Measurements from ENCODE around the gene SLC5A3. TPM values are rescaled to one million over a fixed set of nuclear protein-coding genes. Genes with fewer than 3 reads are reported as not detected.

The SLC5A3 gene
- polyA plus RNA-seq, 1 experiment, result 1.9 TPM

DNA sequence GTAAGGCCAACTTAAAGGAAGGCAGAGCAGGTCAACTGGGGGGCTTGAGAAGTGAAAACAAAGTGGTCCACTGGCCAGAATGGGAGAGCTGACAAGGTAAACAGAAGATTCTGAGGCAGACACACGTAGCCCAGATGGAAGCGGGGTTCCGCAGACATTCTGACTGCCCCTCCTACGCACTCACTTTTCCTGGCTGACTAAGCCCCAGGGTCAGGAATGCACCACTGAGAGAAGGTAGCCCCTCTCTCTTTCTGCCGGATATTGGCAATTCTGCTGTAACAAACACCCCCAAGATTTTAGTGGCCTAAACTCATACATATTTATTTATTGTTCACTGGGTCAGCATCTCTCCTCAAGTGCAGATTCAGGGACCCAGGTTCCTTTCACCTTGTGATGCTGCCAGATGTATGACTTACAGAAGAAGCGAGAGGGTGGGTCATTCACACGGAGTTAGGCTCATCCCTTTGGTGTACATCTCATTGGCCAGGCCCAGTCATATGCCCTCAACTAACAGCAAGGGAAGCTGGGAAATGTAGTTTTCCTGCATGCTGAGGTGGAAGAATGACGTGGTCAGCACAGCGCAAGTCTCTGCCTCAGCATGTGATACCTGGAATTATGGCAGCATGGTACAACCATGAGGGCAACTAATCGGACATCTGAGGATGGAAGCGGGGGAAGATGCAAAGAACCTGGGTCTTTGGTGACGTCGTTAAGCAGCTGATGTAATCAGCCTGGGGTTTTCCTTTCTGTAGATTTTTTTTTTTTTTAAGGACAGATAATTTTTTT is 43.4 kb upstream of the SLC5A3 start:
- TF ChIP-seq, protein P1, sequence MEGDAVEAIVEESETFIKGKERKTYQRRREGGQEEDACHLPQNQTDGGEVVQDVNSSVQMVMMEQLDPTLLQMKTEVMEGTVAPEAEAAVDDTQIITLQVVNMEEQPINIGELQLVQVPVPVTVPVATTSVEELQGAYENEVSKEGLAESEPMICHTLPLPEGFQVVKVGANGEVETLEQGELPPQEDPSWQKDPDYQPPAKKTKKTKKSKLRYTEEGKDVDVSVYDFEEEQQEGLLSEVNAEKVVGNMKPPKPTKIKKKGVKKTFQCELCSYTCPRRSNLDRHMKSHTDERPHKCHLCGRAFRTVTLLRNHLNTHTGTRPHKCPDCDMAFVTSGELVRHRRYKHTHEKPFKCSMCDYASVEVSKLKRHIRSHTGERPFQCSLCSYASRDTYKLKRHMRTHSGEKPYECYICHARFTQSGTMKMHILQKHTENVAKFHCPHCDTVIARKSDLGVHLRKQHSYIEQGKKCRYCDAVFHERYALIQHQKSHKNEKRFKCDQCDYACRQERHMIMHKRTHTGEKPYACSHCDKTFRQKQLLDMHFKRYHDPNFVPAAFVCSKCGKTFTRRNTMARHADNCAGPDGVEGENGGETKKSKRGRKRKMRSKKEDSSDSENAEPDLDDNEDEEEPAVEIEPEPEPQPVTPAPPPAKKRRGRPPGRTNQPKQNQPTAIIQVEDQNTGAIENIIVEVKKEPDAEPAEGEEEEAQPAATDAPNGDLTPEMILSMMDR (IDR thresholded peaks at IDR 0.05; ENCODE audit: insufficient read depth, low read depth, low read length), result no peak
- no peaks in the 10 kb centered on the region for H3K27me3 ChIP-seq (ENCODE audit: control insufficient read depth, insufficient read depth, low read length)
- ChIA-PET POLR2A (no interaction called here), CTCF (interaction anchor here (0.6 to 0.7 kb wide), 2 partner anchors 28 to 172 kb away, joined by 3 read pairs; no protein-coding TSS in a partner anchor)
- no peak for DNase-seq (ENCODE audit: low read depth)
- no peak overlapping the region for H3K4me3 ChIP-seq (ENCODE audit: low read depth, low read length)
- H3K36me3 ChIP-seq (ENCODE audit: control insufficient read depth, insufficient read depth, low read length), result no peaks in the 10 kb centered on the region

DNA sequence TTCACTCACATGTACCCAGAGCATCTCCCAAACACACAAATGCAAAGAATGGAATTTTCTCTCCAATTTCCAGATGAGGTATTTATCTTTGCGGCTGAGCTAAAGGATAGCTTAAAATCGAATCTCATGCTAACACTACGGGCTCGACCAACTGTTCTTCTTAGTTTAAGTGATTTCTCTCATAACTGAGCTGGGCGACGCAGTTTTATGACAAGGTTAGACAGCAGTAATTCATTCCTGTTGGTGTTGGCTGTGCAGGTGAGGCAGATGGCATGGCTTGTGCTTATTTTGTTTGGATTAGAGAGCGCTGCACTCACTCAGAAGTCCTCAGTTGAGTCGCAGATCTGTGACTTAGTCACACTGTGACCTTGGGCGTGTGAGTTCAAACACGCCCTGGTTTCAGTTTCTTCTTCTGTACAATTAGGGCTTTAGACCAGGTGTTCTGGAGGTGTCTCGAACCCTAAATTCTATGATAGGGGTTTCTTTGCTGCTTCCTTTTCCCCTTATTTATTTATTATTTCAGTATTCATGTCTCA is 41.5 kb upstream of the SLC5A3 start:
- Histone ChIP-seq H3K36me3 (ENCODE audit: control insufficient read depth, insufficient read depth, low read length) (no peaks in the 10 kb centered on the region), H3K4me3 (ENCODE audit: low read depth, low read length) (no peak overlapping the region), H3K27me3 (ENCODE audit: control insufficient read depth, insufficient read depth, low read length) (no peaks in the 10 kb centered on the region)
- TF ChIP-seq, protein P1 (IDR thresholded peaks at IDR 0.05; ENCODE audit: insufficient read depth, low read depth, low read length), result no peak
- DNase-seq (ENCODE audit: low read depth), result no peak
- CTCF ChIA-PET, result no interaction called here
- POLR2A ChIA-PET, result no interaction called here

DNA sequence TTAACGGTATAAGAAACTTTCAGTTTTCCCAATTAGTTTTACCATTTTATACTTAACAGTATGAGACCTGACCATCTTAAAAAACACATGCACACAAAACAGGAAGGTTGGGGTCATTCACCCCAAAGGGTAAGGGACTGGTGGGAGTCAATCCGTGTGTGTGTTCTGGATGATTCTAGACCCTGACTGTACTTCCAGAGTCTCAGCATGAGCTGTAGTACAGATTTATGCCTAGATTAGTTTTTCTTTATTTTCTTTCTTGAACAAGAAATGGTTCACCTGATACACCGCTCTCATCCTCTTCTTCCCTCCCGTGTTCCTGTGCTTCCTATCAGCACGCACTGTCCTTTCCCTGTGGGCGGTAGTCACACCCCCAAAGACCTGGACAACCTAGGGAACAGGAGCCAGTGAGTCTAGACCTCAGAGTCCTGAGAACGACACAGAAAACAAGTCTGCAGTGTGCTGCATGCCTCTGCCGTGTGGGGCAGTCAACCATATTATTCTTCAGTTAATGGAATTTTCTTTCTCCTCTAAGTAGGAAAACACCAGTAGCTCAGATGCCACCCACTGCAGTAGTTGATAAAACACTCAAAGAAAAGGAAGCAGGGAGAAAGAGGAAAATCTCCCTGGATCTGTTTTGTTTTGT is 38.9 kb upstream of the SLC5A3 start:
- no peaks in the 10 kb centered on the region for H3K27me3 ChIP-seq (ENCODE audit: control insufficient read depth, insufficient read depth, low read length)
- POLR2A ChIA-PET, result no interaction called here
- TF ChIP-seq, protein P1 (IDR thresholded peaks at IDR 0.05; ENCODE audit: insufficient read depth, low read depth, low read length), result no peak
- CTCF ChIA-PET, result interaction anchor here (0.9 to 1.3 kb wide), 2 partner anchors 37 to 110 kb away, joined by 3 read pairs; no protein-coding TSS in a partner anchor
- no peak for DNase-seq (ENCODE audit: low read depth)
- H3K36me3 ChIP-seq (ENCODE audit: control insufficient read depth, insufficient read depth, low read length), result no peaks in the 10 kb centered on the region
- H3K4me3 ChIP-seq (ENCODE audit: low read depth, low read length), result no peak overlapping the region

DNA sequence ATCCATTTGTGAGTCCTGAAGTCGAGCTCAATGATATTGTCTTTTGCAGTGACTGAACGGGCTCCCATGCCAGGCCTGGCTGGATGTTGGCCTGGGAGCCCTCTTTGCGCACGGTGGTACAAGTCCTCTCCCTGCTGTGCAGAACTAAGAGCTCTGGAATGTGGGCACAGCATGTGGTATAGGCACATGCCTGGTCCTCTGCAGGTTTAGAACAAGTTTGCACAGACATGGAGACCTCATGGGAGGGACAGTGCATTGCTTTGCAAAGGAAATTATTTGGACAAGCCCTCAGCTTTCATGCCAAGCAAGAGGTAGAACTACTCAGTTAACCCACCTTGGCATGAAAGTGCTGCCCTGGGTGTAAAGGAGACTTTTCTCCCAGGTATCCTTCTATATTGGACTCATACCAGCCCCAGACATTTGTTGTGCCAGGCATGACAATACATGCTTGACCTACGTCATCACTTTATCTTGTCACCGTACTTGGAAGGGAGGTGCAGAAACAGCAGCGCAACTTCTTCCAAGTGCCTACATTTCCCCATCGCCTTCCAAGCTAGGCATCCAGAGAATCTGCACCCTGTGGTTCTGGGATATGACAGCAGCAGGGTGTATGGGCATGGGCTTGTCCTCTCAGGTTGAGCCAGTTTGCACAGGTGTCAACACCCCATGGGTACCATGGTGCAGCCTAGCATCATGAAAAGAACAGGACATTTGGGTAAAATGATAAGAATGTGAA is 37.6 kb upstream of the SLC5A3 start:
- H3K36me3 ChIP-seq (ENCODE audit: control insufficient read depth, insufficient read depth, low read length), result no peaks in the 10 kb centered on the region
- no peak overlapping the region for H3K4me3 ChIP-seq (ENCODE audit: low read depth, low read length)
- CTCF ChIA-PET, result interaction anchor here (1.3 kb wide), 1 partner anchor 112 kb away, joined by 3 read pairs; no protein-coding TSS in a partner anchor
- POLR2A ChIA-PET, result interaction anchor here (0.6 kb wide), 1 partner anchor 94 kb away, joined by 16 read pairs; no protein-coding TSS in a partner anchor
- TF ChIP-seq, protein P1 (IDR thresholded peaks at IDR 0.05; ENCODE audit: insufficient read depth, low read depth, low read length), result no peak
- DNase-seq (ENCODE audit: low read depth), result no peak
- H3K27me3 ChIP-seq (ENCODE audit: control insufficient read depth, insufficient read depth, low read length), result no peaks in the 10 kb centered on the region

Data from BJ (cell line).